ENCODE data around the gene ATP2A1.
"Not testable (repeated sequence)": the region's sequence is repeated elsewhere in the genome, so short reads cannot be mapped to it uniquely, and the experiment has no call there.

Gene ATP2A1

GRCh38 chr16:28913946-28914724 is 35.8 kb downstream of the ATP2A1 start:
- no peak for FAIRE-seq

- FAIRE-seq, result no peak
Measured at GRCh38 chr16:28915181-28915580, 36.9 kb downstream of the ATP2A1 start.

DNA sequence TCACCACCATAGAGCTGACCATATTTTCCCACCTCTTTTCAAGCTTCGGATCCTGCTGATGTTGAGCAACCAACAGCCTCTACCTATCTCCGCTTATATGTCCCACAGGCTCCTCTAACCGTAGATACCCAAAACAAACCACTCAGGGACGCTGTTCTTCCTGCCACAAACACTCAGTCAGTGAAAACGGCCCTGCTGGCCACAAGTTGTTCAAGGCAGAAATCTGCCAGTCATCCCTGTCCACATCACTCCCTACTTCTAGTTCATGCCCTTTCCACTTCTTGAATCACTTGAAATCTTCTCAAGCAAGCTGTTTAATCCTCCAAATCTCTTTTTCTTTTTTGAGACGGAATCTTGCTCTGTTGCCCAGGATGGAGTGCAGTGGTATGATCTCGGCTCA is 38.8 kb downstream of the ATP2A1 start:
- FAIRE-seq, result no peak

DNA sequence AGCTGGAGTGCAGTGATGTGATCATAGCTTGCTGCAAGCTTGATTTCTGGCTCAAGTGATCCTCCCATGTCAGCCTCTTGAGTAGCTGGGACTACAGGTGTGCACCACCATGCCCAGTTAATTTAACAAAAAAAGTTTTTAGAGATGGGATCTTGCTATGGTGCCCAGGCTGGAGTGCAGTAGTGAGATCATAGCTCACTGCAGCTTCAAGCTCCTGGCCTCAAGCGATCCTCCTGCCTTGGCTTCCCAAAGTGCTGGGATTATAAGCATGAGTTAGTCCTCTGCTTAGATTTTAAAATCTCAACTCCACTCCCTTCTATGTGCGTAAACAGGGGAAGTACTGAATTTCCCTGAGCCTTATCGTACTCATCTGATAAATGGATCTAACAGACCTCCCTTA is 40.4 kb downstream of the ATP2A1 start:
- no peak for FAIRE-seq

GRCh38 chr16:28923231-28923587 is 44.9 kb downstream of the ATP2A1 start:
- FAIRE-seq, result no peak

DNA sequence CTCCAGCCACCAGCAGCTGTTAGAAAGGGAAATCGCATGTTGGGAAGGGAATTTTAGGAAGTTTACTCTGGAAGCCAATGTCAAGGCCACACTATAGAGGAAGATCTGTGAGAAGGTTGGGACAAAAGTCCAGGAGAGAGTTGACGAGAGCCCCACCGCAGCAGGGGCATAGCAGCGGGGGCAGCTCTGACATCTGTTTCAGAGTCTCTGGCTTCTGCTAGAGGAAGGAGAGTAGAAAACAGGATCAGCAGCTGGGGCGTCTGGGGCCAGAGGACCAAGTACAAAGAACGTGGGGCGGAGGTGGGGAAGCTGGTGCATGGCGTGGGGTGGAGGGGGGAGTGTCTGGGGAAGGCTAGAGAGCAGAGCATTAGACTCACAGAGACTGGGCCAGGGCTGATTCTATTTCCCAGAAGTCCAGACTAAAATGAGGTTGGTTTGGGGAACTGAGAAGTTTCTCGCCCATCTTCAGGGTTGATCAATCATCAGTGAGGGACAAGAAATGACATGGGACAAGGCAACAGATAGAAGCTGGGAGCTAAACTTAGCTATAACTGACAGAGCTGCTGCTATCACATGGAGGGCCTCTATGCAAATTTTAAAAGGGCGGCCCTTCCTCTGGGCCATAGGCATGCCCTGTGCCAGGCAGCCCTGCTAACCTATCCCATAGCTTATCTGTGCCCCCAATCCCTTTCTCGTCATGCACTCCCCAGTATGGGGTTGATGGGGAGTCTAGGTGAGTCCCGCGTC is 45.5 kb downstream of the ATP2A1 start:
- FAIRE-seq, result no peak

DNA sequence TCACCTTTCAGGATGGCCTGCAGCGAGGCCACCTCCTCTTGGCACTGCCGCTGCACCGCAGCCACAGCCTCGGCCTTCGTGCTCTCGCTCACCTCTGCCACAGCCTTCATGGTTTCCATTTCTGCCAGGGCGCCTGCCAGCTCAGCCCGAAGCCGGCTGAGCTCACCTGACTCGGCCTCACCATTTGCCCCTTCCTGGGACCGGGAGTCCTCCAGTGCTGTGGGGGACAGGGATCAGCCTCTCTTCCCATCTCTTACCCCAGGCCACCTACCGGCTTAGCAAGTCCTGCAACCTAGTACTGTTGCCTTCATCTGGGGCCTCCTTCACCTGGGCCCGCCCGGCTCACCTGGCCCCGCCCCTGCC is 46.1 kb downstream of the ATP2A1 start:
- FAIRE-seq, result no peak

DNA sequence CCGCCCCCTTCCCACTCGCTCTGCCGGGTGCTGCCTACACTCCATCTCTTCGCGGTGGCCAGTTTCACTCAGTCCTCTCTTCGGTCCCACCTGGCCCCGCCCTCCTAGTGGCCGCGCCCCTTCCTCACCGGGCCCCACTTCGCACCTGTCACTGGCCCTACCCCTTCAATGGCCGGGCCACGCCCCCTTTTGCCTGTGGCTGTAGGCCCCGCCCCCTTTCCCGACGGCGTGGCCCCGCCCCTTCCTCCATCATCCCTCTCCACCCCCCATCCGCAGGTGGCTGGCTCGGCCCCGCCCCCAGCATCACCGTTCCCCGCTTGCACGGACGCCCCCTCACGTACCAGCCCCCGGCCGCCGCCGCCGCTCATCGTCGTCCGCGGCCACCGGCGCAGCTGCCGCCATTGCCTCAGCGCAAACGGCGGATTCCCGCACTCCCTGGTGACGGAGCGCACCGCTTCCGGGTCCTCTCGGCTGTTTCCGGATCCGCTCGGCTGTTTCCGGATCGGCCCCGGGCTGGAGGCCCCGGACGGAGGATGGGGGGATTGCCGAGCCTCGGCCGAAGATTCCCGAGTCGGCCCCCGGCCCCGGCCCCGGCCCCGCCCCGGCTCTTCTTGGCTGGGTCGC is 46.6 kb downstream of the ATP2A1 start, which contains the start of gene RABEP2:
RABEP2 (minus strand) TSS at position 477 of the 624 bp plus-strand sequence; CDS start at position 402, 75 bp downstream.
- no peak for FAIRE-seq

DNA sequence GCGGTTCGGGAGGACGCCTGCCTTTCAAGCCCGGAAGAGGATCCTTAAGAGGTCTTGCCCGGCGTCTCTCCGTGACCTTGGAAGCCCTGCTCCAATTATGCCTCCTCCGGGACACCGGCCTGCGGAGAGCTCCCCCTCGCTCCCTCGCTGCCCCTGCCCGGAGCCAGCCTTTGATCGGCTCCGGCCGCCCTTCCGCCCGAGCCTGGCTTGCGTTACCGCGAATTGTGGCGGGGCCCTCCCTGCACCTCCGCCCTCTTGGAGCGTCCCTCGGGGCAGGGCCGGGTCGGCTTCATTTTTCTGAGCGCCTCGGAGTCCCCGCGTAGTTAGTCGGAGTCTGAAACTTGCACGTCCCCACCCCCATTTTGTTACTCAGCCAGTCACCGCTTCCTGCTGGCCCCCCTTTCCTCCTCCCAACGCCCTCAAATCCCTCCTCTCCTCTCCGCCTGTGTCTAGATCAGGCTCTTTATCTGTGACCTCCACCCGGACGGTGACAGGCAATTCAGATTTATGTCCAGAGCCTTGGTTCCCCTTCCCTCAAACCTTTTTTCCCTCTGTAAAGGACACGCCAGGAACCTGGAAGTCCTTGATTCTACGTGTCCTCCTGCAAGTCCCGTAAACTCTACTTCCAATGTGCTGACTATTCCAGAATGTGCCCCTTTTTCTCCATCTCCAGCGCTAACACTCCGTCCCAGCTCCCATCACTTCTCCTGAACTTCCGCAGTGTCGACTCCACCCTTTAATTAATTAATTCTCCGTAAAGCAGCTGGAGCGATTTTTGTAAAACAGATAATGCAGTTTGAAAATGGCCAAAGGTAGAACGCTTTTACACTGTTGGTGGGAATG is 47.3 kb downstream of the ATP2A1 start:
- no peak for FAIRE-seq

DNA sequence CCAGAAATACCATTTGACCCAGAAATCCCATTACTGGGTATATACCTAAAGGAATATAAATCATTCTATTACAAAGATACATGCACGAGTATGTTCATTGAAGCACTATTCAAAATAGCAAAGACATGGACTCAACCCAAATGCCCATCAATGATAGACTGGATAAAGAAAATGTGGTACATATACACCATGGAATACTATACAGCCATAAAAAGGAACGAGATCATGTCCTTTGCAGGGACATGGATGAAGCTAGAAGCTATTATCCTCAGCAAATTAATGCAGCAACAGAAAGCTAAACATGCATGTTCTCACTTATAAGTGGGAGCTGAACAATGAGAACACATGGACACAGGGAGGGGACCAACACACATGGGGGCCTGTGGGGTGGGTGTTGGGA is 48.0 kb downstream of the ATP2A1 start:
- FAIRE-seq, result not testable (repeated sequence)

- FAIRE-seq, result no peak
Measured at GRCh38 chr16:28927815-28928214, 49.5 kb downstream of the ATP2A1 start.

GRCh38 chr16:28930203-28930602 is 51.9 kb downstream of the ATP2A1 start:
- no peak for FAIRE-seq

GRCh38 chr16:28930652-28931051 is 52.4 kb downstream of the ATP2A1 start:
- no peak for FAIRE-seq

GRCh38 chr16:28931801-28932225 is 53.5 kb downstream of the ATP2A1 start, which contains the start of gene CD19:
Gene CD19, plus strand, starts transcription at chr16:28931971. Its CDS starts 30 bp downstream, at chr16:28932001.
- no peak for FAIRE-seq

DNA sequence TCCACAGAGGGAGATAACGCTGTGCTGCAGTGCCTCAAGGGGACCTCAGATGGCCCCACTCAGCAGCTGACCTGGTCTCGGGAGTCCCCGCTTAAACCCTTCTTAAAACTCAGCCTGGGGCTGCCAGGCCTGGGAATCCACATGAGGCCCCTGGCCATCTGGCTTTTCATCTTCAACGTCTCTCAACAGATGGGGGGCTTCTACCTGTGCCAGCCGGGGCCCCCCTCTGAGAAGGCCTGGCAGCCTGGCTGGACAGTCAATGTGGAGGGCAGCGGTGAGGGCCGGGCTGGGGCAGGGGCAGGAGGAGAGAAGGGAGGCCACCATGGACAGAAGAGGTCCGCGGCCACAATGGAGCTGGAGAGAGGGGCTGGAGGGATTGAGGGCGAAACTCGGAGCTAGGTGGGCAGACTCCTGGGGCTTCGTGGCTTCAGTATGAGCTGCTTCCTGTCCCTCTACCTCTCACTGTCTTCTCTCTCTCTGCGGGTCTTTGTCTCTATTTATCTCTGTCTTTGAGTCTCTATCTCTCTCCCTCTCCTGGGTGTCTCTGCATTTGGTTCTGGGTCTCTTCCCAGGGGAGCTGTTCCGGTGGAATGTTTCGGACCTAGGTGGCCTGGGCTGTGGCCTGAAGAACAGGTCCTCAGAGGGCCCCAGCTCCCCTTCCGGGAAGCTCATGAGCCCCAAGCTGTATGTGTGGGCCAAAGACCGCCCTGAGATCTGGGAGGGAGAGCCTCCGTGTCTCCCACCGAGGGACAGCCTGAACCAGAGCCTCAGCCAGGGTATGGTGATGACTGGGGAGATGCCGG is 54.3 kb downstream of the ATP2A1 start:
- FAIRE-seq, result no peak

DNA sequence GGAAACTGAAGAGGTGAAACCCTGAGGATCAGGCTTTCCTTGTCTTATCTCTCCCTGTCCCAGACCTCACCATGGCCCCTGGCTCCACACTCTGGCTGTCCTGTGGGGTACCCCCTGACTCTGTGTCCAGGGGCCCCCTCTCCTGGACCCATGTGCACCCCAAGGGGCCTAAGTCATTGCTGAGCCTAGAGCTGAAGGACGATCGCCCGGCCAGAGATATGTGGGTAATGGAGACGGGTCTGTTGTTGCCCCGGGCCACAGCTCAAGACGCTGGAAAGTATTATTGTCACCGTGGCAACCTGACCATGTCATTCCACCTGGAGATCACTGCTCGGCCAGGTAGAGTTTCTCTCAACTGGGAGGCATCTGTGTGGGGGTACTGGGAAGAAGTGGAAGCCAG is 54.9 kb downstream of the ATP2A1 start:
- no peak for FAIRE-seq

DNA sequence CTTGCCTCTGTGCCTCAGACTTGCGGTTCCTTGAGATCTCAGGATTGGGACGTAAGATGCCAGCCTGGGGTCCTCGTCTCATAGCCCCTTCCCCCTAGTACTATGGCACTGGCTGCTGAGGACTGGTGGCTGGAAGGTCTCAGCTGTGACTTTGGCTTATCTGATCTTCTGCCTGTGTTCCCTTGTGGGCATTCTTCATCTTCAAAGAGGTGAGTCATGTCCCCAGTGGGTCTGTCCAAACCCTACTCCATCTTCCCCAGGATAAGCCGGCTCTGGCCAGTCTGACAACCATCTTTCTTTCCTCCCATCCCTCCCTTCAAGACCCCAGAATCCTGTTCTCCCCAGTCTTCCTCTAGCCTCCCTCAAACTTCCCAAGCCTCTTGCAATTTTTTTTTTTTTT is 57.1 kb downstream of the ATP2A1 start:
- FAIRE-seq, result no peak

- FAIRE-seq, result no peak
Measured at GRCh38 chr16:28935924-28936783, 57.9 kb downstream of the ATP2A1 start.

GRCh38 chr16:28936784-28937155 is 58.5 kb downstream of the ATP2A1 start:
- FAIRE-seq, result no peak

DNA sequence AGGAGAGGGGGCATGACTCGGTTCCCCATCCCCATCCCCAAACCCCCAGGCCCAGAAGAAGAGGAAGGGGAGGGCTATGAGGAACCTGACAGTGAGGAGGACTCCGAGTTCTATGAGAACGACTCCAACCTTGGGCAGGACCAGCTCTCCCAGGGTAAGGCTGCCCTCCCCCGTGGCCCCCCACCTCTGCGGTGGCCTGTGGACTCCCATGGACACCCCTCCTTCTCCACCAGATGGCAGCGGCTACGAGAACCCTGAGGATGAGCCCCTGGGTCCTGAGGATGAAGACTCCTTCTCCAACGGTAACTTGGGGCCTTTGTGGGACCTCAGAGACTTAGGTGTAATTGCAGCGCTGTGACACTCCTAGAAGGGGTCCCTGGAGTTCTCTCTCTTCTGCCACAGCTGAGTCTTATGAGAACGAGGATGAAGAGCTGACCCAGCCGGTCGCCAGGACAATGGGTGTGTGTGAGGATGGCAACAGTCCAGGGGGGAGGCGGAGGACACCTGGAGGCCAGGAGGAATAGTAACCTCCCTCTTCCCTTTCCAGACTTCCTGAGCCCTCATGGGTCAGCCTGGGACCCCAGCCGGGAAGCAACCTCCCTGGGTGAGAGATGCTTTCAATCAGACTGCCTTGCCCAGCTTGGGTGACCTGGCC is 59.1 kb downstream of the ATP2A1 start:
- FAIRE-seq, result no peak
